Sigmoid colon (tissue), 7 donors: ENCODE measurements around the gene DHTKD1. TPM values are rescaled to one million over a fixed set of nuclear protein-coding genes. Genes with fewer than 3 reads are reported as not detected.

Experiments
- DNase-seq: peaks from one replicate; pipeline ENCODE4 v3.0.0-alpha.2; 2019
- H3K27ac ChIP-seq, 4 donors: fragments of 200-600 bp; sonication (generic); one replicate each; pipeline ENCODE4 v1.5.1; 2016 to 2019; ENCODE audit warnings: mild to moderate bottlenecking in 1 of 4
- H3K27me3 ChIP-seq, 3 donors: fragments of 200-600 bp; sonication (generic); one replicate each; pipeline ENCODE4 v1.5.1; 2019; ENCODE audit warnings: mild to moderate bottlenecking in 1 of 3
- H3K36me3 ChIP-seq, 4 donors: fragments of 200-600 bp; sonication (generic); one replicate each; pipeline ENCODE4 v1.5.1; 2016 to 2019
- H3K4me1 ChIP-seq, 4 donors: fragments of 200-600 bp; sonication (generic); one replicate each; pipeline ENCODE4 v1.5.1; 2017 to 2019
- H3K4me3 ChIP-seq, 4 donors: fragments of 200-600 bp; sonication (generic); one replicate each; pipeline ENCODE4 v1.5.1; 2017 to 2019; ENCODE audit warnings: mild to moderate bottlenecking in 2 of 4, moderate library complexity in 1 of 4
- H3K9me3 ChIP-seq, 4 donors: fragments of 200-600 bp in 3 of 4; sonication (generic) in 3 of 4; one replicate each; pipeline versions ENCODE4 v1.5.1 to v1.6.1; 2013 to 2019
- EP300 ChIP-seq, 4 donors: sonication (generic); formaldehyde crosslinking; IDR thresholded peaks; one replicate each; pipeline ENCODE4 v1.6.1; 2017; ENCODE audit warnings: antibody characterized with exemption in 4 of 4
- POLR2A ChIP-seq, 2 donors: fragments of 450-650 bp; IDR thresholded peaks; one replicate each; pipeline ENCODE4 v1.6.1; 2016; ENCODE audit warnings: antibody characterized with exemption in 2 of 2, mild to moderate bottlenecking in 2 of 2, moderate library complexity in 2 of 2
- POLR2AphosphoS5 ChIP-seq, 4 donors: sonication (generic); formaldehyde crosslinking; IDR thresholded peaks; one replicate each; pipeline ENCODE4 v1.6.1; 2017; ENCODE audit warnings: antibody characterized with exemption in 4 of 4
- WGBS, 2 donors: extraction: QIAGEN DNeasy Blood & Tissue Kit; methylation state at CpG; one replicate each; pipeline ENCODE4 v1.1.7; 2013; 5-methylcytosine and 5-hydroxymethylcytosine counted together
- intact Hi-C: fragments of 100-400 bp; cut with DNase I; formaldehyde crosslinking; loops from one replicate; pipeline ENCODE4 v1.15.1; 2023
- polyA plus RNA-seq, 3 donors: library from polyadenylated mRNA; stranded (reverse); fragments of 200-250 nt; gene quantifications; one replicate each; pipeline ENCODE4 v1.2.3, GENCODE V29; 2013
- total RNA-seq, 4 donors: library from RNA; depleted of rRNA; stranded (reverse); fragments of >200 nt; gene quantifications; one replicate each; pipeline ENCODE4 v1.1.0, GENCODE V29; 2016
- TF ChIP-seq, protein P1 (sequence below), 4 experiments: fragments of 450-650 bp in 3 of 4; fragments of 200-600 bp in 1 of 4; IDR thresholded peaks; one replicate each; pipeline ENCODE4 v1.5.1; 2016 to 2019; ENCODE audit warnings: antibody characterized with exemption in 4 of 4, mild to moderate bottlenecking in 3 of 4, moderate library complexity in 2 of 4
- donor health status: healthy with polysubstance abuse.
- donor health status: Bipolar disorder and iron deficiency.
- donor health status: healthy.

DHTKD1 gene
- total and polyA plus RNA-seq, 7 donors, result 8.4 to 37.3 (median 14.8) TPM

DNA sequence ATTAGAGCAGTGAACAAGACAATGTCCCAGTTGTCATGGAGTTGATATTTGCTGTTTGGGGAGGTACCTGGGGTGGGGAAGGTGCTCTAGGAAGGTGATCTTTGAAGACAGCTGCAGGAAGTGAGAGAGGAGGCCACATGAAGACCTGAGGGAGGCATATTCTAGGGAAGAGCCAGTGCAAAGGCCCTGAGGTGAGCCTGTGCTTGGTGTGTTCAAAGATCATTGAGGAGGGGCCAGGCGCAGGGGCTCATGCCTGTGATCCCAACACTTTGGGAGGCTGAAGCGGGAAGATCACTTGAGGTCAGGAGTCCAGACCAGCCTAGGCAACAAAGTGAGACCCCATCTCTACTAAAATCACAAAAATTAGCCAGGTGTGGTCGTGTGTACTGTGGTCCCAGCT lies 75.8 kb downstream of the DHTKD1 start:
- no peak overlapping the region for H3K27ac ChIP-seq
- H3K36me3 ChIP-seq, result peaks cover 14 to 71% (median 17%) of the 10 kb centered on the region in 4 donors
- WGBS, 2 donors, result 94% methylated on average over 3 of the region's 3 CpGs
- no peak overlapping the region for H3K4me3 ChIP-seq
- intact Hi-C loops, result no loop called here
- no peaks in the 10 kb centered on the region for H3K9me3 ChIP-seq
- TF ChIP-seq POLR2AphosphoS5 (IDR thresholded peaks at IDR 0.05) (no peak), POLR2A (IDR thresholded peaks at IDR 0.05) (no peak), EP300 (IDR thresholded peaks at IDR 0.05) (no peak)
- TF ChIP-seq, protein P1, sequence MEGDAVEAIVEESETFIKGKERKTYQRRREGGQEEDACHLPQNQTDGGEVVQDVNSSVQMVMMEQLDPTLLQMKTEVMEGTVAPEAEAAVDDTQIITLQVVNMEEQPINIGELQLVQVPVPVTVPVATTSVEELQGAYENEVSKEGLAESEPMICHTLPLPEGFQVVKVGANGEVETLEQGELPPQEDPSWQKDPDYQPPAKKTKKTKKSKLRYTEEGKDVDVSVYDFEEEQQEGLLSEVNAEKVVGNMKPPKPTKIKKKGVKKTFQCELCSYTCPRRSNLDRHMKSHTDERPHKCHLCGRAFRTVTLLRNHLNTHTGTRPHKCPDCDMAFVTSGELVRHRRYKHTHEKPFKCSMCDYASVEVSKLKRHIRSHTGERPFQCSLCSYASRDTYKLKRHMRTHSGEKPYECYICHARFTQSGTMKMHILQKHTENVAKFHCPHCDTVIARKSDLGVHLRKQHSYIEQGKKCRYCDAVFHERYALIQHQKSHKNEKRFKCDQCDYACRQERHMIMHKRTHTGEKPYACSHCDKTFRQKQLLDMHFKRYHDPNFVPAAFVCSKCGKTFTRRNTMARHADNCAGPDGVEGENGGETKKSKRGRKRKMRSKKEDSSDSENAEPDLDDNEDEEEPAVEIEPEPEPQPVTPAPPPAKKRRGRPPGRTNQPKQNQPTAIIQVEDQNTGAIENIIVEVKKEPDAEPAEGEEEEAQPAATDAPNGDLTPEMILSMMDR (IDR thresholded peaks at IDR 0.05), result no peak
- no peaks in the 10 kb centered on the region for H3K4me1 ChIP-seq
- no peak for DNase-seq
- no peaks in the 10 kb centered on the region for H3K27me3 ChIP-seq

- H3K27ac ChIP-seq, result no peak overlapping the region
- peaks cover 0 to 56% (median 7%) of the 10 kb centered on the region in 4 donors for H3K36me3 ChIP-seq
- intact Hi-C loops, result no loop called here
- no peaks in the 10 kb centered on the region for H3K4me1 ChIP-seq
- TF ChIP-seq EP300 (IDR thresholded peaks at IDR 0.05) (no peak), POLR2A (IDR thresholded peaks at IDR 0.05) (no peak), POLR2AphosphoS5 (IDR thresholded peaks at IDR 0.05) (no peak)
- TF ChIP-seq, protein P1 (IDR thresholded peaks at IDR 0.05), result no peak
- 76 to 80% methylated on average over 4 of the region's 4 CpGs for WGBS, 2 donors
- H3K27me3 ChIP-seq, result no peaks in the 10 kb centered on the region
- H3K9me3 ChIP-seq, result no peaks in the 10 kb centered on the region
- H3K4me3 ChIP-seq, result no peak overlapping the region
- DNase-seq, result no peak
Observed at GRCh38 chr10:12150163-12150562, 81.4 kb downstream of the DHTKD1 start.

- Histone ChIP-seq H3K36me3 (peaks cover 0 to 70% (median 21%) of the 10 kb centered on the region in 4 donors), H3K4me3 (no peak overlapping the region), H3K9me3 (no peaks in the 10 kb centered on the region), H3K27ac (no peak overlapping the region), H3K4me1 (no peaks in the 10 kb centered on the region), H3K27me3 (no peaks in the 10 kb centered on the region)
- DNase-seq, result no peak
- intact Hi-C loops, result no loop called here
- TF ChIP-seq, protein P1 (IDR thresholded peaks at IDR 0.05), result no peak
- TF ChIP-seq POLR2AphosphoS5 (IDR thresholded peaks at IDR 0.05), result no peak
- TF ChIP-seq POLR2A (IDR thresholded peaks at IDR 0.05), result no peak
- no peak for TF ChIP-seq EP300 (IDR thresholded peaks at IDR 0.05)
- 93 to 98% methylated on average over 6 of the region's 6 CpGs for WGBS, 2 donors
Observed at GRCh38 chr10:12154516-12154915, 85.8 kb downstream of the DHTKD1 start.

GRCh38 chr10:12156367-12157123 lies 87.8 kb downstream of the DHTKD1 start:
- intact Hi-C loops, result no loop called here
- TF ChIP-seq, protein P1 (IDR thresholded peaks at IDR 0.05), result no peak
- TF ChIP-seq POLR2A (IDR thresholded peaks at IDR 0.05) (no peak), POLR2AphosphoS5 (IDR thresholded peaks at IDR 0.05) (no peak), EP300 (IDR thresholded peaks at IDR 0.05) (no peak)
- Histone ChIP-seq H3K4me1 (no peaks in the 10 kb centered on the region), H3K36me3 (peaks cover 0 to 70% (median 28%) of the 10 kb centered on the region in 4 donors), H3K27me3 (no peaks in the 10 kb centered on the region), H3K4me3 (no peak overlapping the region), H3K27ac (no peak overlapping the region), H3K9me3 (no peaks in the 10 kb centered on the region)
- whole genome bisulfite sequencing, 2 donors, result 74 to 77% methylated on average over 14 of the region's 14 CpGs
- no peak for DNase-seq
